DOHH2 (cell line): ENCODE results near the gene CLDN10.

Source experiments
- EZH2phosphoT487 ChIP-seq: fragments of 200-600 bp; sonication (generic); IDR thresholded peaks from 2 replicates; pipeline ENCODE4 v1.6.1; 2017; ENCODE audit warnings: borderline replicate concordance, mild to moderate bottlenecking, antibody characterized with exemption, low read length, moderate library complexity, mixed read lengths
- TF ChIP-seq, protein P1 (sequence below): fragments of 200-600 bp; sonication (generic); IDR thresholded peaks from one replicate; pipeline ENCODE4 v1.5.1; 2014; ENCODE audit warnings: antibody characterized with exemption, mild to moderate bottlenecking, low read depth, low read length; ENCODE audit not compliant: poor library complexity, severe bottlenecking

DNA sequence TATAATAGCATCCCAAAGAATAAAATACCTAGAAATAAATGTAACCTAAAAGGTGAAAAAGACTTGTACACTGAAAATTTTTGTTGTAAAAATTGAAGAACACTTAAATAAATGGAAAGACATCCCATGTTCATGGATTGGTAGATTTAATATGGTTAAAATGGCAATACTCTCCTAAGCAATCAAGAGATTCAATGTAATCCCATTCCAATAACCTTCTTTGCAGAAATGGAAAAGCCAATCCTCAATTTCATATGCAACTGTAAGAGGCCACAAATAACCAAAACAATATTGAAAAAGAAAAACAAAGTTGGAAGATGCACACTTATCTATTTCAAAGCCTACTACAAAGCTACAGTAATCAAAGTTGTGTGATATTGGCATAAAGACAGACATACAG, 74.2 kb downstream of the CLDN10 start:
- TF ChIP-seq EZH2phosphoT487 = no peak
- TF ChIP-seq, protein P1, sequence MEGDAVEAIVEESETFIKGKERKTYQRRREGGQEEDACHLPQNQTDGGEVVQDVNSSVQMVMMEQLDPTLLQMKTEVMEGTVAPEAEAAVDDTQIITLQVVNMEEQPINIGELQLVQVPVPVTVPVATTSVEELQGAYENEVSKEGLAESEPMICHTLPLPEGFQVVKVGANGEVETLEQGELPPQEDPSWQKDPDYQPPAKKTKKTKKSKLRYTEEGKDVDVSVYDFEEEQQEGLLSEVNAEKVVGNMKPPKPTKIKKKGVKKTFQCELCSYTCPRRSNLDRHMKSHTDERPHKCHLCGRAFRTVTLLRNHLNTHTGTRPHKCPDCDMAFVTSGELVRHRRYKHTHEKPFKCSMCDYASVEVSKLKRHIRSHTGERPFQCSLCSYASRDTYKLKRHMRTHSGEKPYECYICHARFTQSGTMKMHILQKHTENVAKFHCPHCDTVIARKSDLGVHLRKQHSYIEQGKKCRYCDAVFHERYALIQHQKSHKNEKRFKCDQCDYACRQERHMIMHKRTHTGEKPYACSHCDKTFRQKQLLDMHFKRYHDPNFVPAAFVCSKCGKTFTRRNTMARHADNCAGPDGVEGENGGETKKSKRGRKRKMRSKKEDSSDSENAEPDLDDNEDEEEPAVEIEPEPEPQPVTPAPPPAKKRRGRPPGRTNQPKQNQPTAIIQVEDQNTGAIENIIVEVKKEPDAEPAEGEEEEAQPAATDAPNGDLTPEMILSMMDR = no peak
